Caco-2 (cell line): ENCODE results near the gene ZNF469. TPM values are rescaled to one million over a fixed set of nuclear protein-coding genes. Genes with fewer than 3 reads are reported as not detected.

Source experiments
- BruUV-seq: library from RNA; stranded (reverse); fragments of 400-500 nt; replicated peaks from 2 replicates; lab custom pipeline; 2021; lab: Mats Ljungman, UMichigan
- CTCF ChIA-PET: fragments of 300-600 bp; sonication (Branson Sonifier 250); formaldehyde crosslinking; loops from one replicate; lab custom pipeline; 2022; ENCODE audit warnings: antibody characterized with exemption; lab: Charles Lee
- POLR2A ChIA-PET: fragments of 300-600 bp; sonication (Branson Sonifier 250); formaldehyde crosslinking; loops from one replicate; lab custom pipeline; 2022; ENCODE audit warnings: antibody characterized with exemption; lab: Charles Lee
- DNase-seq, 2 experiments: peaks; one replicate each; pipeline versions ENCODE4 v3.0.0 to v3.0.0-alpha.2; 2020 to 2022
- H3K27me3 ChIP-seq: replicated peaks from 2 replicates; pipeline ENCODE4 v1.6.0; 2011; ENCODE audit warnings: low read length; ENCODE audit not compliant: control insufficient read depth, insufficient read depth
- H3K36me3 ChIP-seq: 2 replicates; pipeline ENCODE4 v1.5.1; 2011; ENCODE audit warnings: low read length; ENCODE audit not compliant: control insufficient read depth, insufficient read depth
- H3K4me1 ChIP-seq: fragments of 250-450 bp; sonication (Bioruptor Pico); 2 replicates; pipeline ENCODE4 v1.5.1; 2020; ENCODE audit warnings: mild to moderate bottlenecking
- H3K4me3 ChIP-seq: 2 replicates; pipeline ENCODE4 v1.5.1; 2011; ENCODE audit warnings: low read depth, mild to moderate bottlenecking, control low read depth, low read length
- H3K9me3 ChIP-seq: fragments of 250-450 bp; sonication (Bioruptor Pico); 2 replicates; pipeline ENCODE4 v1.5.1; 2020; ENCODE audit warnings: mild to moderate bottlenecking, moderate library complexity
- H3K27ac Mint-ChIP-seq: one replicate; pipeline ENCODE4 v1.8.0; 2022; ENCODE audit warnings: mixed read lengths; ENCODE audit not compliant: unreplicated experiment
- H3K27me3 Mint-ChIP-seq: one replicate; pipeline ENCODE4 v1.8.0; 2022; ENCODE audit warnings: mixed read lengths; ENCODE audit not compliant: insufficient read depth, unreplicated experiment
- H3K36me3 Mint-ChIP-seq: one replicate; pipeline ENCODE4 v1.8.0; 2022; ENCODE audit warnings: mild to moderate bottlenecking, mixed read lengths; ENCODE audit not compliant: insufficient read depth, unreplicated experiment
- H3K4me1 Mint-ChIP-seq: one replicate; pipeline ENCODE4 v1.8.0; 2022; ENCODE audit warnings: low read depth, mixed read lengths; ENCODE audit not compliant: unreplicated experiment
- H3K4me3 Mint-ChIP-seq: one replicate; pipeline ENCODE4 v1.8.0; 2022; ENCODE audit warnings: mild to moderate bottlenecking, moderate library complexity, mixed read lengths; ENCODE audit not compliant: unreplicated experiment
- H3K9me3 Mint-ChIP-seq: one replicate; pipeline ENCODE4 v1.8.0; 2022; ENCODE audit warnings: mixed read lengths; ENCODE audit not compliant: unreplicated experiment
- intact Hi-C: fragments of 100-400 bp; cut with micrococcal nuclease; formaldehyde crosslinking; loops from one replicate; pipeline ENCODE4 v1.10.0; 2022; ENCODE audit not compliant: unreplicated experiment
- total RNA-seq: library from RNA; stranded (reverse); gene quantifications from 2 replicates; pipeline ENCODE4 v1.2.3, GENCODE V29; 2022
- TF ChIP-seq, protein P1 (sequence below), 2 experiments: fragments of 200-600 bp in 1 of 2; IDR thresholded peaks; 1 replicate in 1 of 2; 2 replicates in 1 of 2; pipeline versions ENCODE4 v1.5.1 to v1.8.0; 2011 to 2022; ENCODE audit warnings: antibody characterized with exemption in 1 of 2, control low read depth in 1 of 2, inconsistent platforms in 1 of 2, low read depth in 1 of 2, low read length in 1 of 2, mild to moderate bottlenecking in 1 of 2, moderate library complexity in 1 of 2; ENCODE audit not compliant: insufficient read depth in 1 of 2, severe bottlenecking in 1 of 2, unreplicated experiment in 1 of 2

Gene ZNF469
- total RNA-seq, 1 experiment from 2014 or later = 0.07 TPM

DNA sequence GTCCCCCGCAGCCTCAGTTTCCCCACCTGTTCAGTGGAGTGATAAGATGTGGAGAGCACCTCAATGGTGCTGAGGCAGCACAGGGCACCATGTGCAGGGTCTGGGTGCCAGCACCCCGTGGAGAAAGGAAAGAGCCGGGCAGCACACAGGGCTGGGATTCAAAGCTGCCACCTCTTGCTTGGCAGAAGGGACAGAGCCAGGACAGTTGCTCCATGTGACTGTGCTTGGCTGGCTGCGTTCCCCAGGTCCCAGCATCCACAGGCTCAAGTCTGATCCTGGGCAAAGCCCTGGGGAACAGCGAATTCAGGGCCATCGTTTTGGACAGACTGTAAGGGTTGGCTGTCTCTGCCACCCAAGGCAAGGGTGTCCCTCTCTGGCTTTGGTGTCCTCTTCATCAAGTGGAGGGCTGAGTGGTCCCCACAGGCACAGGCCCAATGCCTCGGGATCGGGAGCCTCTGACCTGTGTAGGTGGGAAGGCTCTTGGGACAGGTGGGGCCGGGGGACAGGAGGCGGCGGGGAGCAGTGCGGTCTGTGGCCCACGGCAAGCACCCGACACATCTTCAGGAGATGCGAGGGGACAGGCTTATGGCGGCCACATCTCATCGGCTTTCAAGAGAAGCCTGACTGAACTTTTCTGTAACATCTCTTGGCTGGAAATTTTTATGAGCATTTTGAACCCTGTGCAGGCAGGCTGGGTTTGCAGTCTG, 8.5 kb downstream of the ZNF469 start:
- Histone ChIP-seq H3K4me3 (no peak overlapping the region), H3K4me1 (no peaks in the 10 kb centered on the region), H3K36me3 (no peaks in the 10 kb centered on the region), H3K9me3 (no peaks in the 10 kb centered on the region), H3K27me3 (no peaks in the 10 kb centered on the region; the same call in 1 of the 2 replicates)
- no peak overlapping the region for H3K27ac Mint-ChIP-seq
- H3K4me1 Mint-ChIP-seq = no peaks in the 10 kb centered on the region
- intact Hi-C loops = no loop called here
- no peaks in the 10 kb centered on the region for H3K36me3 Mint-ChIP-seq
- DNase-seq = no peak
- ChIA-PET POLR2A (no interaction called here), CTCF (no interaction called here)
- TF ChIP-seq, protein P1, sequence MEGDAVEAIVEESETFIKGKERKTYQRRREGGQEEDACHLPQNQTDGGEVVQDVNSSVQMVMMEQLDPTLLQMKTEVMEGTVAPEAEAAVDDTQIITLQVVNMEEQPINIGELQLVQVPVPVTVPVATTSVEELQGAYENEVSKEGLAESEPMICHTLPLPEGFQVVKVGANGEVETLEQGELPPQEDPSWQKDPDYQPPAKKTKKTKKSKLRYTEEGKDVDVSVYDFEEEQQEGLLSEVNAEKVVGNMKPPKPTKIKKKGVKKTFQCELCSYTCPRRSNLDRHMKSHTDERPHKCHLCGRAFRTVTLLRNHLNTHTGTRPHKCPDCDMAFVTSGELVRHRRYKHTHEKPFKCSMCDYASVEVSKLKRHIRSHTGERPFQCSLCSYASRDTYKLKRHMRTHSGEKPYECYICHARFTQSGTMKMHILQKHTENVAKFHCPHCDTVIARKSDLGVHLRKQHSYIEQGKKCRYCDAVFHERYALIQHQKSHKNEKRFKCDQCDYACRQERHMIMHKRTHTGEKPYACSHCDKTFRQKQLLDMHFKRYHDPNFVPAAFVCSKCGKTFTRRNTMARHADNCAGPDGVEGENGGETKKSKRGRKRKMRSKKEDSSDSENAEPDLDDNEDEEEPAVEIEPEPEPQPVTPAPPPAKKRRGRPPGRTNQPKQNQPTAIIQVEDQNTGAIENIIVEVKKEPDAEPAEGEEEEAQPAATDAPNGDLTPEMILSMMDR (IDR thresholded peaks at IDR 0.05; ENCODE audit: insufficient read depth in 1 of 2, low read depth in 1 of 2, low read length in 1 of 2, severe bottlenecking in 1 of 2, unreplicated experiment in 1 of 2) = no peak
- no peaks in the 10 kb centered on the region for H3K9me3 Mint-ChIP-seq
- H3K27me3 Mint-ChIP-seq = peaks cover 29% of the 10 kb centered on the region
- BruUV-seq = no TSS peak
- H3K4me3 Mint-ChIP-seq = no peak overlapping the region

DNA sequence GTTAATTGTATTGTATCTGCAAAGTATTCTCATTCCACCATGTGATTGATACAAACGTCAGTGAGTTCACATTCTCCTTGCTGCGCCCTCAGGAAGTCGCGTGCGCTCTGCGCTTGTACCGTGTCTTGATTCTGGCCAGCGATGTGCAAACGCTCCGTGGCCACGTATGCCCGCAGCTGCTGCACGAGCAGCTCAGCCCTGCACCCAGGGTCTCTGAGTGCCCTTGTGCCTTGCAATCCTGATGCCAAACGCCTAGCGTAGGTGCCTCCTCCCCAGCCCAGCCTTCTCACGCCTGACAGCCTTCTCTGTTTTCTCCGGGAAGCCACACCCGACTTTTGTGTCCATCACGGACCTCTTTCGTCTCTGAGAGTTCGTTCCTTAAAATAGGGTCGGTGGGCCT, 9.4 kb downstream of the ZNF469 start:
- peaks cover 2% of the 10 kb centered on the region for H3K9me3 Mint-ChIP-seq
- Histone ChIP-seq H3K36me3 (no peaks in the 10 kb centered on the region), H3K9me3 (no peaks in the 10 kb centered on the region), H3K4me1 (no peaks in the 10 kb centered on the region), H3K4me3 (no peak overlapping the region), H3K27me3 (no peaks in the 10 kb centered on the region; the same call in 1 of the 2 replicates)
- POLR2A ChIA-PET = no interaction called here
- no peaks in the 10 kb centered on the region for H3K36me3 Mint-ChIP-seq
- H3K27me3 Mint-ChIP-seq = peaks cover 29% of the 10 kb centered on the region
- CTCF ChIA-PET = no interaction called here
- intact Hi-C loops = no loop called here
- DNase-seq = no peak
- TF ChIP-seq, protein P1 (IDR thresholded peaks at IDR 0.05; ENCODE audit: insufficient read depth in 1 of 2, low read depth in 1 of 2, low read length in 1 of 2, severe bottlenecking in 1 of 2, unreplicated experiment in 1 of 2) = no peak
- no peak overlapping the region for H3K27ac Mint-ChIP-seq
- H3K4me1 Mint-ChIP-seq = no peaks in the 10 kb centered on the region
- H3K4me3 Mint-ChIP-seq = no peak overlapping the region
- no TSS peak for BruUV-seq

DNA sequence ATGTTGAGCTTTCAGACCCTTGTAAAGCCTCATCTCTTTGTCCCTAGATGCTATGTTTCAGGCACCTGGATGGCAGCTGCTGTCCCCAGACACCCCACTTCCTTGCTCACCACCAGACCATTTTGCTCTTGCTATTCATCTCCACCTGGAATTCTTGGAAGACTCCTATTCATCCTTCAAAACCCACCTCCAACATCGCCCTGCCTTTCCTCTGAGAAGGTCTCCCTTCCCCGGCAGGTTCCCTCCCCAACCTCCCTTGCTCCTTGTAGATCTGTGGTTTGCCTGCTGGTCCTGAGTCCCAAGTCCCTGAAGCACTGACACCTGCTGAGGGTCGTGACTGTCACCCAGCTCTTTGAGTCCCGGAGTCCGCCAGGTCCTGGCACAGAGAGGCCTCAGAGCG, 9.9 kb downstream of the ZNF469 start:
- intact Hi-C loops = no loop called here
- no peaks in the 10 kb centered on the region for H3K4me1 ChIP-seq
- peaks cover 32% of the 10 kb centered on the region for H3K27me3 Mint-ChIP-seq
- H3K27me3 ChIP-seq = no peaks in the 10 kb centered on the region; the same call in 1 of the 2 replicates
- H3K4me3 ChIP-seq = no peak overlapping the region
- TF ChIP-seq, protein P1 (IDR thresholded peaks at IDR 0.05; ENCODE audit: insufficient read depth in 1 of 2, low read depth in 1 of 2, low read length in 1 of 2, severe bottlenecking in 1 of 2, unreplicated experiment in 1 of 2) = no peak
- H3K9me3 ChIP-seq = no peaks in the 10 kb centered on the region
- H3K36me3 ChIP-seq = no peaks in the 10 kb centered on the region
- H3K36me3 Mint-ChIP-seq = no peaks in the 10 kb centered on the region
- H3K27ac Mint-ChIP-seq = no peak overlapping the region
- H3K4me1 Mint-ChIP-seq = no peaks in the 10 kb centered on the region
- BruUV-seq = no TSS peak
- DNase-seq = no peak
- POLR2A ChIA-PET = no interaction called here
- H3K4me3 Mint-ChIP-seq = no peak overlapping the region
- CTCF ChIA-PET = no interaction called here
- H3K9me3 Mint-ChIP-seq = peaks cover 7% of the 10 kb centered on the region
